ENCODE data around the gene CHST6.

GRCh38 chr16:75477680-75478473 lies 17.4 kb downstream of the CHST6 start:
- TF ChIP-seq CTCF (IDR thresholded peaks at IDR 0.05 in 2 of 3, conservative IDR thresholded peaks at IDR 0.05 in 1 of 3; ENCODE audit: insufficient read depth in 2 of 3, low read depth in 1 of 3, low read length in 3 of 3) (no peak), KLF16 (IDR thresholded peaks at IDR 0.05) (no peak), RNF219 (CRISPR knock-in tag; IDR thresholded peaks at IDR 0.05) (no peak), MAFF (IDR thresholded peaks at IDR 0.05; ENCODE audit: low read length) (no peak)

Measured in K562 (cell line).